ENCODE data around the gene PABPN1L.

- TF ChIP-seq ZNF384 (IDR thresholded peaks at IDR 0.05) (no peak), L3MBTL2 (conservative IDR thresholded peaks at IDR 0.05) (no peak), TARDBP (IDR thresholded peaks at IDR 0.05) (no peak), FOXM1 (IDR thresholded peaks at IDR 0.05; ENCODE audit: borderline replicate concordance) (no peak), FOXK2 (IDR thresholded peaks at IDR 0.05) (no peak), BHLHE40 (IDR thresholded peaks at IDR 0.05; ENCODE audit: borderline replicate concordance) (no peak), ARNT (IDR thresholded peaks at IDR 0.05) (no peak), NFRKB (IDR thresholded peaks at IDR 0.05) (no peak)
Measured at GRCh38 chr16:88830783-88831182, 35.7 kb downstream of the PABPN1L start.
